Caco-2 (cell line): ENCODE data around the gene MRPS21. TPM values are rescaled to one million over a fixed set of nuclear protein-coding genes. Genes with fewer than 3 reads are reported as not detected.
"Not testable (repeated sequence)": the region's sequence is repeated elsewhere in the genome, so short reads cannot be mapped to it uniquely, and the experiment has no call there.

Experiments used
- BruUV-seq: library from RNA; stranded (reverse); fragments of 400-500 nt; replicated peaks from 2 replicates; lab custom pipeline; 2021; lab: Mats Ljungman, UMichigan
- CTCF ChIA-PET: fragments of 300-600 bp; sonication (Branson Sonifier 250); formaldehyde crosslinking; loops from one replicate; lab custom pipeline; 2022; ENCODE audit warnings: antibody characterized with exemption; lab: Charles Lee
- POLR2A ChIA-PET: fragments of 300-600 bp; sonication (Branson Sonifier 250); formaldehyde crosslinking; loops from one replicate; lab custom pipeline; 2022; ENCODE audit warnings: antibody characterized with exemption; lab: Charles Lee
- DNase-seq, 2 experiments: peaks; one replicate each; pipeline versions ENCODE4 v3.0.0 to v3.0.0-alpha.2; 2020 to 2022
- H3K27me3 ChIP-seq: replicated peaks from 2 replicates; pipeline ENCODE4 v1.6.0; 2011; ENCODE audit warnings: low read length; ENCODE audit not compliant: control insufficient read depth, insufficient read depth
- H3K36me3 ChIP-seq: 2 replicates; pipeline ENCODE4 v1.5.1; 2011; ENCODE audit warnings: low read length; ENCODE audit not compliant: control insufficient read depth, insufficient read depth
- H3K4me1 ChIP-seq: fragments of 250-450 bp; sonication (Bioruptor Pico); 2 replicates; pipeline ENCODE4 v1.5.1; 2020; ENCODE audit warnings: mild to moderate bottlenecking
- H3K4me3 ChIP-seq: 2 replicates; pipeline ENCODE4 v1.5.1; 2011; ENCODE audit warnings: low read depth, mild to moderate bottlenecking, control low read depth, low read length
- H3K9me3 ChIP-seq: fragments of 250-450 bp; sonication (Bioruptor Pico); 2 replicates; pipeline ENCODE4 v1.5.1; 2020; ENCODE audit warnings: mild to moderate bottlenecking, moderate library complexity
- H3K27ac Mint-ChIP-seq: one replicate; pipeline ENCODE4 v1.8.0; 2022; ENCODE audit warnings: mixed read lengths; ENCODE audit not compliant: unreplicated experiment
- H3K27me3 Mint-ChIP-seq: one replicate; pipeline ENCODE4 v1.8.0; 2022; ENCODE audit warnings: mixed read lengths; ENCODE audit not compliant: insufficient read depth, unreplicated experiment
- H3K36me3 Mint-ChIP-seq: one replicate; pipeline ENCODE4 v1.8.0; 2022; ENCODE audit warnings: mild to moderate bottlenecking, mixed read lengths; ENCODE audit not compliant: insufficient read depth, unreplicated experiment
- H3K4me1 Mint-ChIP-seq: one replicate; pipeline ENCODE4 v1.8.0; 2022; ENCODE audit warnings: low read depth, mixed read lengths; ENCODE audit not compliant: unreplicated experiment
- H3K4me3 Mint-ChIP-seq: one replicate; pipeline ENCODE4 v1.8.0; 2022; ENCODE audit warnings: mild to moderate bottlenecking, moderate library complexity, mixed read lengths; ENCODE audit not compliant: unreplicated experiment
- H3K9me3 Mint-ChIP-seq: one replicate; pipeline ENCODE4 v1.8.0; 2022; ENCODE audit warnings: mixed read lengths; ENCODE audit not compliant: unreplicated experiment
- intact Hi-C: fragments of 100-400 bp; cut with micrococcal nuclease; formaldehyde crosslinking; loops from one replicate; pipeline ENCODE4 v1.10.0; 2022; ENCODE audit not compliant: unreplicated experiment
- total RNA-seq: library from RNA; stranded (reverse); gene quantifications from 2 replicates; pipeline ENCODE4 v1.2.3, GENCODE V29; 2022
- TF ChIP-seq, protein P1 (sequence below), 2 experiments: fragments of 200-600 bp in 1 of 2; IDR thresholded peaks; 1 replicate in 1 of 2; 2 replicates in 1 of 2; pipeline versions ENCODE4 v1.5.1 to v1.8.0; 2011 to 2022; ENCODE audit warnings: antibody characterized with exemption in 1 of 2, control low read depth in 1 of 2, inconsistent platforms in 1 of 2, low read depth in 1 of 2, low read length in 1 of 2, mild to moderate bottlenecking in 1 of 2, moderate library complexity in 1 of 2; ENCODE audit not compliant: insufficient read depth in 1 of 2, severe bottlenecking in 1 of 2, unreplicated experiment in 1 of 2

MRPS21 gene
- total RNA-seq, 1 experiment from 2014 or later: 16.7 TPM

GRCh38 chr1:150309758-150310508 lies 16.3 kb downstream of the MRPS21 start:
- Mint-ChIP-seq H3K4me1 (no peaks in the 10 kb centered on the region), H3K4me3 (no peak overlapping the region), H3K27me3 (no peaks in the 10 kb centered on the region), H3K36me3 (peaks cover 12% of the 10 kb centered on the region), H3K9me3 (no peaks in the 10 kb centered on the region), H3K27ac (no peak overlapping the region)
- DNase-seq: no peak
- no peaks in the 10 kb centered on the region for H3K9me3 ChIP-seq
- ChIA-PET POLR2A (no interaction called here), CTCF (no interaction called here)
- no peaks in the 10 kb centered on the region for H3K27me3 ChIP-seq
- no peak overlapping the region for H3K4me3 ChIP-seq
- TF ChIP-seq, protein P1, sequence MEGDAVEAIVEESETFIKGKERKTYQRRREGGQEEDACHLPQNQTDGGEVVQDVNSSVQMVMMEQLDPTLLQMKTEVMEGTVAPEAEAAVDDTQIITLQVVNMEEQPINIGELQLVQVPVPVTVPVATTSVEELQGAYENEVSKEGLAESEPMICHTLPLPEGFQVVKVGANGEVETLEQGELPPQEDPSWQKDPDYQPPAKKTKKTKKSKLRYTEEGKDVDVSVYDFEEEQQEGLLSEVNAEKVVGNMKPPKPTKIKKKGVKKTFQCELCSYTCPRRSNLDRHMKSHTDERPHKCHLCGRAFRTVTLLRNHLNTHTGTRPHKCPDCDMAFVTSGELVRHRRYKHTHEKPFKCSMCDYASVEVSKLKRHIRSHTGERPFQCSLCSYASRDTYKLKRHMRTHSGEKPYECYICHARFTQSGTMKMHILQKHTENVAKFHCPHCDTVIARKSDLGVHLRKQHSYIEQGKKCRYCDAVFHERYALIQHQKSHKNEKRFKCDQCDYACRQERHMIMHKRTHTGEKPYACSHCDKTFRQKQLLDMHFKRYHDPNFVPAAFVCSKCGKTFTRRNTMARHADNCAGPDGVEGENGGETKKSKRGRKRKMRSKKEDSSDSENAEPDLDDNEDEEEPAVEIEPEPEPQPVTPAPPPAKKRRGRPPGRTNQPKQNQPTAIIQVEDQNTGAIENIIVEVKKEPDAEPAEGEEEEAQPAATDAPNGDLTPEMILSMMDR (IDR thresholded peaks at IDR 0.05; ENCODE audit: insufficient read depth in 1 of 2, low read depth in 1 of 2, low read length in 1 of 2, severe bottlenecking in 1 of 2, unreplicated experiment in 1 of 2): no peak
- intact Hi-C loops: no loop called here
- no TSS peak for BruUV-seq
- H3K4me1 ChIP-seq: no peaks in the 10 kb centered on the region
- no peaks in the 10 kb centered on the region for H3K36me3 ChIP-seq

GRCh38 chr1:150311762-150312161 lies 18.1 kb downstream of the MRPS21 start:
- no peak overlapping the region for H3K4me3 Mint-ChIP-seq
- no peaks in the 10 kb centered on the region for H3K4me1 ChIP-seq
- intact Hi-C loops: no loop called here
- peaks cover 7% of the 10 kb centered on the region for H3K36me3 Mint-ChIP-seq
- H3K27ac Mint-ChIP-seq: no peak overlapping the region
- ChIA-PET CTCF (no interaction called here), POLR2A (no interaction called here)
- no peak overlapping the region for H3K4me3 ChIP-seq
- H3K9me3 ChIP-seq: no peaks in the 10 kb centered on the region
- H3K27me3 Mint-ChIP-seq: no peaks in the 10 kb centered on the region
- no peaks in the 10 kb centered on the region for H3K9me3 Mint-ChIP-seq
- no peaks in the 10 kb centered on the region for H3K27me3 ChIP-seq
- H3K36me3 ChIP-seq: no peaks in the 10 kb centered on the region
- TF ChIP-seq, protein P1 (IDR thresholded peaks at IDR 0.05; ENCODE audit: insufficient read depth in 1 of 2, low read depth in 1 of 2, low read length in 1 of 2, severe bottlenecking in 1 of 2, unreplicated experiment in 1 of 2): no peak
- no peaks in the 10 kb centered on the region for H3K4me1 Mint-ChIP-seq
- no peak for DNase-seq
- BruUV-seq: no TSS peak

DNA sequence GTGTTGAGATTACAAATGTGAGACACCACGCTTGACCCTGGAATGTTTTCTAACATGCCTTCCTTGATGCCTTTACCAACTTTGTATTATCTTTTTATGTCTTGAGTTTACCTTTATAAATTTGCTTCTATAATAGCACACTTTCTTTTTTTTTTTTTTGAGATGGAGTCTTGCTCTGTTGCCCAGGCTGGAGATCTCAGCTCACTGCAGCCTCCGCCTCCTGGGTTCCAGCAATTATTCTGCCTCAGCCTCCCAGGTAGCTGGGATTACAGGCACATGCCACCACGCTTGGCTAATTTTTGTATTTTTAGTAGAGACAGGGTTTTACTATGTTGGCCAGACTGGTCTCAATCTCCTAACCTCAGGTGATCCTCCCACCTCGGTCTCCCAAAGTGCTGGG lies 21.0 kb downstream of the MRPS21 start:
- H3K27ac Mint-ChIP-seq, H3K36me3 ChIP-seq, H3K27me3 ChIP-seq, H3K4me3 ChIP-seq, intact Hi-C loops, H3K4me1 ChIP-seq, H3K4me3 Mint-ChIP-seq, H3K9me3 ChIP-seq, BruUV-seq, H3K4me1 Mint-ChIP-seq, H3K36me3 Mint-ChIP-seq, CTCF ChIA-PET, DNase-seq, H3K27me3 Mint-ChIP-seq, POLR2A ChIA-PET, H3K9me3 Mint-ChIP-seq: not testable (repeated sequence)
